GM12878 (cell line): ENCODE measurements around the gene KRT80. TPM values are rescaled to one million over a fixed set of nuclear protein-coding genes. Genes with fewer than 3 reads are reported as not detected.

Experiments used
- ATAC-seq: fragments of 200-7000 bp; cut with Tn5 transposase; 3 replicates; pipeline ENCODE4 v1.9.1; 2020; ENCODE audit warnings: mild to moderate bottlenecking, moderate library complexity
- BruUV-seq: library from RNA; stranded (reverse); fragments of 400-500 nt; replicated peaks from 2 replicates; lab custom pipeline; 2021; lab: Mats Ljungman, UMichigan
- CTCF ChIA-PET: fragments of 300-600 bp; sonication (Branson Sonifier 250); formaldehyde crosslinking; extraction: SDS; loops from one replicate; lab custom pipeline; 2021; ENCODE audit warnings: inconsistent platforms; lab: Yijun Ruan, JAX
- POLR2A ChIA-PET: fragments of 350-600 bp; formaldehyde crosslinking; extraction: SDS; loops from one replicate; lab custom pipeline; 2021; ENCODE audit warnings: inconsistent platforms; lab: Charles Lee
- RAD21 ChIA-PET: fragments of 300-600 bp; sonication (Branson Sonifier 250); formaldehyde crosslinking; loops from one replicate; lab custom pipeline; 2023; ENCODE audit warnings: antibody characterized with exemption; ENCODE audit not compliant: unreplicated experiment; lab: Charles Lee
- SMC1A ChIA-PET: fragments of 300-600 bp; sonication (Branson Sonifier 250); formaldehyde crosslinking; loops from one replicate; lab custom pipeline; 2023; ENCODE audit not compliant: unreplicated experiment, uncharacterized antibody; lab: Charles Lee
- DNase-seq: peaks from one replicate; pipeline ENCODE4 v3.0.0-alpha.2; 2011; ENCODE audit warnings: low read depth, low spot score
- FAIRE-seq: peaks from 3 replicates; lab custom pipeline; 2011; peaks lifted over from hg19 to GRCh38; lab: Jason Lieb, UNC
- H2AFZ ChIP-seq: 2 replicates; pipeline ENCODE4 v1.6.0; 2011; ENCODE audit warnings: low read depth, low read length, control low read depth; ENCODE audit not compliant: control insufficient read depth
- H3K27ac ChIP-seq: 2 replicates; pipeline ENCODE4 v1.5.1; 2011; ENCODE audit warnings: control low read depth; ENCODE audit not compliant: control insufficient read depth, insufficient read depth
- H3K27me3 ChIP-seq, 2 experiments: replicated peaks in 1 of 2; 2 replicates each; pipeline versions ENCODE4 v1.6.0 to v1.6.1; 2011; ENCODE audit warnings: low read length in 1 of 2; ENCODE audit not compliant: control insufficient read depth in 2 of 2, insufficient read depth in 2 of 2
- H3K36me3 ChIP-seq, 2 experiments: 2 replicates each; pipeline ENCODE4 v1.5.1; 2011; ENCODE audit warnings: low read length in 1 of 2; ENCODE audit not compliant: control insufficient read depth in 2 of 2, insufficient read depth in 2 of 2
- H3K4me1 ChIP-seq: 2 replicates; pipeline ENCODE4 v1.6.1; 2011; ENCODE audit warnings: mild to moderate bottlenecking, low read length, moderate library complexity, mixed read lengths; ENCODE audit not compliant: control insufficient read depth, insufficient read depth
- H3K4me2 ChIP-seq: 2 replicates; pipeline ENCODE4 v1.6.0; 2011; ENCODE audit warnings: control low read depth; ENCODE audit not compliant: control insufficient read depth, insufficient read depth
- H3K4me3 ChIP-seq: fragments of 200-600 bp; sonication (generic); 2 replicates; pipeline ENCODE4 v1.5.1; 2016
- H3K79me2 ChIP-seq: 2 replicates; pipeline ENCODE4 v1.6.0; 2011; ENCODE audit warnings: low read length; ENCODE audit not compliant: control insufficient read depth, insufficient read depth
- H3K9ac ChIP-seq: 2 replicates; pipeline ENCODE4 v1.8.0; 2011; ENCODE audit warnings: low read length, control low read depth, mixed read lengths; ENCODE audit not compliant: control insufficient read depth, insufficient read depth
- H3K9me3 ChIP-seq: replicated peaks from 3 replicates; pipeline ENCODE4 v1.5.1; 2011; ENCODE audit warnings: mild to moderate bottlenecking, low read length; ENCODE audit not compliant: control insufficient read depth, insufficient read depth
- H4K20me1 ChIP-seq: 2 replicates; pipeline ENCODE4 v1.6.0; 2011; ENCODE audit not compliant: control insufficient read depth, insufficient read depth
- CREB1 ChIP-seq: IDR thresholded peaks from 2 replicates; pipeline ENCODE4 v1.6.1; 2012; ENCODE audit warnings: low read depth, mild to moderate bottlenecking, inconsistent platforms
- FOXK2 ChIP-seq: fragments of 450-650 bp; IDR thresholded peaks from 2 replicates; pipeline ENCODE4 v1.6.1; 2017; ENCODE audit warnings: mild to moderate bottlenecking, moderate library complexity
- KLF5 ChIP-seq: fragments of 450-650 bp; IDR thresholded peaks from 2 replicates; pipeline ENCODE4 v1.6.1; 2014; ENCODE audit warnings: mild to moderate bottlenecking; ENCODE audit not compliant: partially characterized antibody
- PAX5 ChIP-seq: IDR thresholded peaks from 2 replicates; pipeline ENCODE4 v1.6.1; 2011; ENCODE audit warnings: low read depth, low read length, borderline replicate concordance
- POLR2A ChIP-seq: IDR thresholded peaks from 2 replicates; pipeline ENCODE4 v1.6.1; 2011; ENCODE audit warnings: low read depth, mild to moderate bottlenecking, low read length
- POLR2AphosphoS5 ChIP-seq: IDR thresholded peaks from 2 replicates; pipeline ENCODE4 v1.6.1; 2011; ENCODE audit warnings: mild to moderate bottlenecking, low read length, inconsistent platforms
- RFX5 ChIP-seq: IDR thresholded peaks from 2 replicates; pipeline ENCODE4 v1.6.1; 2011; ENCODE audit warnings: low read depth, low read length, improper control_type of control experiment
- SREBF2 ChIP-seq: IDR thresholded peaks from 2 replicates; pipeline ENCODE4 v1.6.1; 2012; ENCODE audit warnings: mild to moderate bottlenecking, low read length
- ZSCAN29 ChIP-seq: fragments of 450-650 bp; IDR thresholded peaks from 2 replicates; pipeline ENCODE4 v1.6.1; 2017; ENCODE audit warnings: mild to moderate bottlenecking, moderate library complexity
- ZZZ3 ChIP-seq: IDR thresholded peaks from 2 replicates; pipeline ENCODE4 v1.6.1; 2011; ENCODE audit warnings: low read depth; ENCODE audit not compliant: control insufficient read depth, insufficient read length
- WGBS: methylation state at CpG from one replicate; pipeline ENCODE4 v1.1.6; 2016; ENCODE audit warnings: low lambda C conversion rate; ENCODE audit not compliant: insufficient replicate concordance, insufficient coverage; ENCODE audit errors: missing lambda C conversion rate; 5-methylcytosine and 5-hydroxymethylcytosine counted together
- in situ Hi-C: fragments of 300-500 bp; cut with MboI; formaldehyde crosslinking; loops from 9 replicates; pipeline ENCODE4 v1.14.3; 2018; ENCODE audit warnings: mixed read lengths
- intact Hi-C: fragments of 100-400 bp; cut with micrococcal nuclease; formaldehyde crosslinking; loops from one replicate; pipeline ENCODE4 v1.14.2; 2022; ENCODE audit not compliant: unreplicated experiment
- polyA plus RNA-seq, 11 experiments: library from polyadenylated mRNA; depleted of rRNA in 4 of 11; unstranded in 6 of 11; stranded (reverse) in 5 of 11; fragments of >200 nt; fragmentation: Nextera tagmentation in 4 of 11; fragmentation: Illumina TruSeq in 1 of 11; extraction: Ambion mirVana in 4 of 11; extraction: Trizol in 1 of 11; gene quantifications; 1 replicate in 1 of 11; 2 replicates in 10 of 11; pipeline versions ENCODE4 v1.2.1 to v1.2.3, GENCODE V29; 2011 to 2016; ENCODE audit warnings: inconsistent platforms in 2 of 11, missing spikeins in 2 of 11, low read depth in 1 of 11
- total RNA-seq, 4 experiments: library from RNA; depleted of rRNA in 3 of 4; stranded (reverse); fragments of >200 nt in 3 of 4; fragmentation: Illumina TruSeq in 1 of 4; extraction: Trizol in 1 of 4; gene quantifications; 2 replicates each; pipeline versions ENCODE4 v1.2.1 to v1.2.3, GENCODE V29; 2013 to 2021
- TF ChIP-seq, protein P1 (sequence below): IDR thresholded peaks from 2 replicates; pipeline ENCODE4 v1.6.1; 2012; ENCODE audit warnings: improper control_type of control experiment, low read depth, low read length; ENCODE audit not compliant: insufficient replicate concordance
- TF ChIP-seq, protein P2 (sequence below): fragments of 450-650 bp; IDR thresholded peaks from 2 replicates; pipeline ENCODE4 v1.6.1; 2016; ENCODE audit warnings: mild to moderate bottlenecking
- TF ChIP-seq, protein P3 (sequence below): IDR thresholded peaks from 2 replicates; pipeline ENCODE4 v1.6.1; 2011; ENCODE audit warnings: low read depth, low read length, improper control_type of control experiment, borderline replicate concordance

KRT80 gene
- total and polyA plus RNA-seq, 10 of the 15 experiments (the other 5 are each of a cell fraction or from before 2014, with no cell fraction given) = 0.01 TPM; not detected in 9

DNA sequence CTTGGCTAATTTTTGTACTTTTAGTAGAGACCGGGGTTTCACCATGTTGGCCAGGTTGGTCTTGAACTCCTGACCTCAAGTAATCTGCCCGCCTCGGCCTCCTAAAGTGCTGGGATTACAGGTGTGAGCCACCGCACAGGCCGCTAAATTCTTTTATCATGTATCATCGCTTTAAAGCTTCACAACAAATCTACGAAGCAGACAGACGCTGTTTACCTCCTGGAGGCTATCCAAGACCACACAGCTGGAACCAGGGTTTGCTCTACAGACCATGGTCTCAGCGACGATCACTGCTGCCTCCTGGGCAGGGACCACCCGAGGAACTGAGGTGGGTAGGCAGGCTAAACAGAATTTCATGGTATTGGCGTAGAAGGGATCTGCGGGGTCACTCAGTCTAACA is 27.2 kb downstream of the KRT80 start:
- RAD21 ChIA-PET = no interaction called here
- H3K9me3 ChIP-seq = no peaks in the 10 kb centered on the region
- H3K27ac ChIP-seq = no peak overlapping the region
- BruUV-seq = no TSS peak
- 68% methylated on average over 13 of the region's 13 CpGs for WGBS
- H3K79me2 ChIP-seq = no peaks in the 10 kb centered on the region
- H2AFZ ChIP-seq = no peak overlapping the region
- TF ChIP-seq POLR2A = no peak
- no peak for TF ChIP-seq SREBF2
- TF ChIP-seq, protein P1, sequence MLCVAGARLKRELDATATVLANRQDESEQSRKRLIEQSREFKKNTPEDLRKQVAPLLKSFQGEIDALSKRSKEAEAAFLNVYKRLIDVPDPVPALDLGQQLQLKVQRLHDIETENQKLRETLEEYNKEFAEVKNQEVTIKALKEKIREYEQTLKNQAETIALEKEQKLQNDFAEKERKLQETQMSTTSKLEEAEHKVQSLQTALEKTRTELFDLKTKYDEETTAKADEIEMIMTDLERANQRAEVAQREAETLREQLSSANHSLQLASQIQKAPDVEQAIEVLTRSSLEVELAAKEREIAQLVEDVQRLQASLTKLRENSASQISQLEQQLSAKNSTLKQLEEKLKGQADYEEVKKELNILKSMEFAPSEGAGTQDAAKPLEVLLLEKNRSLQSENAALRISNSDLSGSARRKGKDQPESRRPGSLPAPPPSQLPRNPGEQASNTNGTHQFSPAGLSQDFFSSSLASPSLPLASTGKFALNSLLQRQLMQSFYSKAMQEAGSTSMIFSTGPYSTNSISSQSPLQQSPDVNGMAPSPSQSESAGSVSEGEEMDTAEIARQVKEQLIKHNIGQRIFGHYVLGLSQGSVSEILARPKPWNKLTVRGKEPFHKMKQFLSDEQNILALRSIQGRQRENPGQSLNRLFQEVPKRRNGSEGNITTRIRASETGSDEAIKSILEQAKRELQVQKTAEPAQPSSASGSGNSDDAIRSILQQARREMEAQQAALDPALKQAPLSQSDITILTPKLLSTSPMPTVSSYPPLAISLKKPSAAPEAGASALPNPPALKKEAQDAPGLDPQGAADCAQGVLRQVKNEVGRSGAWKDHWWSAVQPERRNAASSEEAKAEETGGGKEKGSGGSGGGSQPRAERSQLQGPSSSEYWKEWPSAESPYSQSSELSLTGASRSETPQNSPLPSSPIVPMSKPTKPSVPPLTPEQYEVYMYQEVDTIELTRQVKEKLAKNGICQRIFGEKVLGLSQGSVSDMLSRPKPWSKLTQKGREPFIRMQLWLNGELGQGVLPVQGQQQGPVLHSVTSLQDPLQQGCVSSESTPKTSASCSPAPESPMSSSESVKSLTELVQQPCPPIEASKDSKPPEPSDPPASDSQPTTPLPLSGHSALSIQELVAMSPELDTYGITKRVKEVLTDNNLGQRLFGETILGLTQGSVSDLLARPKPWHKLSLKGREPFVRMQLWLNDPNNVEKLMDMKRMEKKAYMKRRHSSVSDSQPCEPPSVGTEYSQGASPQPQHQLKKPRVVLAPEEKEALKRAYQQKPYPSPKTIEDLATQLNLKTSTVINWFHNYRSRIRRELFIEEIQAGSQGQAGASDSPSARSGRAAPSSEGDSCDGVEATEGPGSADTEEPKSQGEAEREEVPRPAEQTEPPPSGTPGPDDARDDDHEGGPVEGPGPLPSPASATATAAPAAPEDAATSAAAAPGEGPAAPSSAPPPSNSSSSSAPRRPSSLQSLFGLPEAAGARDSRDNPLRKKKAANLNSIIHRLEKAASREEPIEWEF = no peak
- no peak for TF ChIP-seq CREB1
- TF ChIP-seq ZSCAN29 = no peak
- no peak for TF ChIP-seq RFX5
- TF ChIP-seq FOXK2 = no peak
- TF ChIP-seq, protein P2, sequence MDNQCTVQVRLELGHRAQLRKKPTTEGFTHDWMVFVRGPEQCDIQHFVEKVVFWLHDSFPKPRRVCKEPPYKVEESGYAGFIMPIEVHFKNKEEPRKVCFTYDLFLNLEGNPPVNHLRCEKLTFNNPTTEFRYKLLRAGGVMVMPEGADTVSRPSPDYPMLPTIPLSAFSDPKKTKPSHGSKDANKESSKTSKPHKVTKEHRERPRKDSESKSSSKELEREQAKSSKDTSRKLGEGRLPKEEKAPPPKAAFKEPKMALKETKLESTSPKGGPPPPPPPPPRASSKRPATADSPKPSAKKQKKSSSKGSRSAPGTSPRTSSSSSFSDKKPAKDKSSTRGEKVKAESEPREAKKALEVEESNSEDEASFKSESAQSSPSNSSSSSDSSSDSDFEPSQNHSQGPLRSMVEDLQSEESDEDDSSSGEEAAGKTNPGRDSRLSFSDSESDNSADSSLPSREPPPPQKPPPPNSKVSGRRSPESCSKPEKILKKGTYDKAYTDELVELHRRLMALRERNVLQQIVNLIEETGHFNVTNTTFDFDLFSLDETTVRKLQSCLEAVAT = no peak
- no peak for TF ChIP-seq POLR2AphosphoS5
- TF ChIP-seq, protein P3, sequence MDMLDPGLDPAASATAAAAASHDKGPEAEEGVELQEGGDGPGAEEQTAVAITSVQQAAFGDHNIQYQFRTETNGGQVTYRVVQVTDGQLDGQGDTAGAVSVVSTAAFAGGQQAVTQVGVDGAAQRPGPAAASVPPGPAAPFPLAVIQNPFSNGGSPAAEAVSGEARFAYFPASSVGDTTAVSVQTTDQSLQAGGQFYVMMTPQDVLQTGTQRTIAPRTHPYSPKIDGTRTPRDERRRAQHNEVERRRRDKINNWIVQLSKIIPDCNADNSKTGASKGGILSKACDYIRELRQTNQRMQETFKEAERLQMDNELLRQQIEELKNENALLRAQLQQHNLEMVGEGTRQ = no peak
- no peak for TF ChIP-seq ZZZ3
- TF ChIP-seq PAX5 = no peak
- TF ChIP-seq KLF5 = no peak
- TF ChIP-seq, all 136 proteins: peak for 0
- intact Hi-C loops (no loop called here), in situ Hi-C loops (no loop called here)
- no peaks in the 10 kb centered on the region for H3K27me3 ChIP-seq
- DNase-seq (no peak), FAIRE-seq (no peak), ATAC-seq (no peak)
- H3K4me3 ChIP-seq = no peak overlapping the region
- no peak overlapping the region for H3K9ac ChIP-seq
- no peak overlapping the region for H3K4me2 ChIP-seq
- SMC1A ChIA-PET = no interaction called here
- H4K20me1 ChIP-seq = no peaks in the 10 kb centered on the region
- H3K4me1 ChIP-seq = peaks cover 6% of the 10 kb centered on the region
- H3K36me3 ChIP-seq = no peaks in the 10 kb centered on the region
- CTCF ChIA-PET = no interaction called here
- POLR2A ChIA-PET = no interaction called here
